HCT116 (cell line): Measurements from ENCODE around the gene IFITM2. TPM values are rescaled to one million over a fixed set of nuclear protein-coding genes. Genes with fewer than 3 reads are reported as not detected.

Source experiments
- CBX3 ChIP-seq: IDR thresholded peaks from 2 replicates; pipeline ENCODE4 v1.6.1; 2012; ENCODE audit warnings: low read depth
- FOSL1 ChIP-seq: IDR thresholded peaks from 2 replicates; pipeline ENCODE4 v1.6.1; 2012; ENCODE audit warnings: low read depth
- total RNA-seq: library from RNA; stranded (reverse); gene quantifications from one replicate; pipeline ENCODE4 v1.2.1, GENCODE V29; 2021; ENCODE audit not compliant: unreplicated experiment
- TF ChIP-seq, protein P1 (sequence below), 3 experiments: fragments of 200-600 bp in 1 of 3; sonication (generic) in 1 of 3; IDR thresholded peaks in 2 of 3; conservative IDR thresholded peaks in 1 of 3; 2 replicates each; pipeline ENCODE4 v1.5.1; 2012 to 2017; ENCODE audit warnings: low read depth in 2 of 3, low read length in 2 of 3, antibody characterized with exemption in 1 of 3, borderline replicate concordance in 1 of 3, control low read depth in 1 of 3, mild to moderate bottlenecking in 1 of 3, mixed read lengths in 1 of 3, mixed run types in 1 of 3, moderate library complexity in 1 of 3; ENCODE audit not compliant: insufficient read depth in 1 of 3
- TF ChIP-seq, protein P2 (sequence below): IDR thresholded peaks from 2 replicates; pipeline ENCODE4 v1.6.1; 2012
- TF ChIP-seq, protein P3 (sequence below): IDR thresholded peaks from 2 replicates; pipeline ENCODE4 v1.6.1; 2011; ENCODE audit warnings: mild to moderate bottlenecking, low read length, moderate library complexity; ENCODE audit not compliant: insufficient replicate concordance; ENCODE audit errors: extremely low read depth
- TF ChIP-seq, protein P4 (sequence below): IDR thresholded peaks from 2 replicates; pipeline ENCODE4 v1.6.1; 2012; ENCODE audit warnings: low read depth

The IFITM2 gene
- total RNA-seq, 1 experiment from 2014 or later: 106 TPM

DNA sequence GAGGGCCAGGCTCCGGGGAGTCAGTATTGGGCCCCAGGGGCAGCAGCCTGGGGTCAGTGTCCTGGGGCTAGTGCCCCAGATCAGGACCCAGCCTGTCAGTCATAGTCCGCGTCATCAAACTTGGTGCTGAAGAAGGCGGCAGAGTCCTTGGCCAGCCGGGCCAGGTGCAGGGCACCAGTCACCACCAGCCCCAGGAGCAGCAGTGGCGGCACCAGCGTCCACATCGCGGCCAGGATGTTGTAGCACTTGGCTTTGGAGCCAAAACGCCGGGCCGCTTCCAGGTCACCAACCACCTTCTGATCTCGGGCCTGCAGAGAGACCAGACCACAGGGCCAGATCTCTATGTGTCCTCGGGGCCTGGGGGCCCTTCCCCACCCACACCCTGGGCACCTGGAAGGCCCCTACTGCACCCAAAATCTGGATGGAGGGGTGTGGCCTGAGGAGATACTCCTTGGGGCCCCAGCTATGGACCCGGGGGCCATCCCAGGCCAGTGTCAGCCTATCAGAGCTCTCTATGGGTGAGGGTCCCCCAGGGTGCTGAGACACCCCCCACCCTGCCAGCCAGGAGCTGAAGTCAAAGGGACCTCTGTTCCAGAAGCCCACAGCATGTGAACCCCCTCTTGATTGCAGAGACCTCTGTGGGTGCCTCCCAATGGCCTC is 9.1 kb upstream of the IFITM2 start (continued):
- TF ChIP-seq, protein P1, sequence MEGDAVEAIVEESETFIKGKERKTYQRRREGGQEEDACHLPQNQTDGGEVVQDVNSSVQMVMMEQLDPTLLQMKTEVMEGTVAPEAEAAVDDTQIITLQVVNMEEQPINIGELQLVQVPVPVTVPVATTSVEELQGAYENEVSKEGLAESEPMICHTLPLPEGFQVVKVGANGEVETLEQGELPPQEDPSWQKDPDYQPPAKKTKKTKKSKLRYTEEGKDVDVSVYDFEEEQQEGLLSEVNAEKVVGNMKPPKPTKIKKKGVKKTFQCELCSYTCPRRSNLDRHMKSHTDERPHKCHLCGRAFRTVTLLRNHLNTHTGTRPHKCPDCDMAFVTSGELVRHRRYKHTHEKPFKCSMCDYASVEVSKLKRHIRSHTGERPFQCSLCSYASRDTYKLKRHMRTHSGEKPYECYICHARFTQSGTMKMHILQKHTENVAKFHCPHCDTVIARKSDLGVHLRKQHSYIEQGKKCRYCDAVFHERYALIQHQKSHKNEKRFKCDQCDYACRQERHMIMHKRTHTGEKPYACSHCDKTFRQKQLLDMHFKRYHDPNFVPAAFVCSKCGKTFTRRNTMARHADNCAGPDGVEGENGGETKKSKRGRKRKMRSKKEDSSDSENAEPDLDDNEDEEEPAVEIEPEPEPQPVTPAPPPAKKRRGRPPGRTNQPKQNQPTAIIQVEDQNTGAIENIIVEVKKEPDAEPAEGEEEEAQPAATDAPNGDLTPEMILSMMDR (IDR thresholded peaks at IDR 0.05 in 2 of 3, conservative IDR thresholded peaks at IDR 0.05 in 1 of 3; ENCODE audit: borderline replicate concordance in 1 of 3, insufficient read depth in 1 of 3, low read depth in 2 of 3, low read length in 2 of 3): no peak
- TF ChIP-seq, protein P2, sequence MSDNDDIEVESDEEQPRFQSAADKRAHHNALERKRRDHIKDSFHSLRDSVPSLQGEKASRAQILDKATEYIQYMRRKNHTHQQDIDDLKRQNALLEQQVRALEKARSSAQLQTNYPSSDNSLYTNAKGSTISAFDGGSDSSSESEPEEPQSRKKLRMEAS: no peak
- TF ChIP-seq CBX3 (no peak), FOSL1 (no peak)
- TF ChIP-seq, protein P3, sequence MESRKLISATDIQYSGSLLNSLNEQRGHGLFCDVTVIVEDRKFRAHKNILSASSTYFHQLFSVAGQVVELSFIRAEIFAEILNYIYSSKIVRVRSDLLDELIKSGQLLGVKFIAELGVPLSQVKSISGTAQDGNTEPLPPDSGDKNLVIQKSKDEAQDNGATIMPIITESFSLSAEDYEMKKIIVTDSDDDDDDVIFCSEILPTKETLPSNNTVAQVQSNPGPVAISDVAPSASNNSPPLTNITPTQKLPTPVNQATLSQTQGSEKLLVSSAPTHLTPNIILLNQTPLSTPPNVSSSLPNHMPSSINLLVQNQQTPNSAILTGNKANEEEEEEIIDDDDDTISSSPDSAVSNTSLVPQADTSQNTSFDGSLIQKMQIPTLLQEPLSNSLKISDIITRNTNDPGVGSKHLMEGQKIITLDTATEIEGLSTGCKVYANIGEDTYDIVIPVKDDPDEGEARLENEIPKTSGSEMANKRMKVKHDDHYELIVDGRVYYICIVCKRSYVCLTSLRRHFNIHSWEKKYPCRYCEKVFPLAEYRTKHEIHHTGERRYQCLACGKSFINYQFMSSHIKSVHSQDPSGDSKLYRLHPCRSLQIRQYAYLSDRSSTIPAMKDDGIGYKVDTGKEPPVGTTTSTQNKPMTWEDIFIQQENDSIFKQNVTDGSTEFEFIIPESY: no peak
- TF ChIP-seq, protein P4, sequence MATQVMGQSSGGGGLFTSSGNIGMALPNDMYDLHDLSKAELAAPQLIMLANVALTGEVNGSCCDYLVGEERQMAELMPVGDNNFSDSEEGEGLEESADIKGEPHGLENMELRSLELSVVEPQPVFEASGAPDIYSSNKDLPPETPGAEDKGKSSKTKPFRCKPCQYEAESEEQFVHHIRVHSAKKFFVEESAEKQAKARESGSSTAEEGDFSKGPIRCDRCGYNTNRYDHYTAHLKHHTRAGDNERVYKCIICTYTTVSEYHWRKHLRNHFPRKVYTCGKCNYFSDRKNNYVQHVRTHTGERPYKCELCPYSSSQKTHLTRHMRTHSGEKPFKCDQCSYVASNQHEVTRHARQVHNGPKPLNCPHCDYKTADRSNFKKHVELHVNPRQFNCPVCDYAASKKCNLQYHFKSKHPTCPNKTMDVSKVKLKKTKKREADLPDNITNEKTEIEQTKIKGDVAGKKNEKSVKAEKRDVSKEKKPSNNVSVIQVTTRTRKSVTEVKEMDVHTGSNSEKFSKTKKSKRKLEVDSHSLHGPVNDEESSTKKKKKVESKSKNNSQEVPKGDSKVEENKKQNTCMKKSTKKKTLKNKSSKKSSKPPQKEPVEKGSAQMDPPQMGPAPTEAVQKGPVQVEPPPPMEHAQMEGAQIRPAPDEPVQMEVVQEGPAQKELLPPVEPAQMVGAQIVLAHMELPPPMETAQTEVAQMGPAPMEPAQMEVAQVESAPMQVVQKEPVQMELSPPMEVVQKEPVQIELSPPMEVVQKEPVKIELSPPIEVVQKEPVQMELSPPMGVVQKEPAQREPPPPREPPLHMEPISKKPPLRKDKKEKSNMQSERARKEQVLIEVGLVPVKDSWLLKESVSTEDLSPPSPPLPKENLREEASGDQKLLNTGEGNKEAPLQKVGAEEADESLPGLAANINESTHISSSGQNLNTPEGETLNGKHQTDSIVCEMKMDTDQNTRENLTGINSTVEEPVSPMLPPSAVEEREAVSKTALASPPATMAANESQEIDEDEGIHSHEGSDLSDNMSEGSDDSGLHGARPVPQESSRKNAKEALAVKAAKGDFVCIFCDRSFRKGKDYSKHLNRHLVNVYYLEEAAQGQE: no peak
